RWPE2 (cell line): Measurements from ENCODE around the gene TXNL4A.
A peak's percentile ranks its signal among the peaks of the same experiment; 100 is the strongest.

Experiments
- ATAC-seq: fragments of 200-7000 bp; cut with Tn5 transposase; 3 replicates; pipeline ENCODE4 v1.9.1; 2021; ENCODE audit warnings: low read depth
- DNase-seq: peaks from one replicate; pipeline ENCODE4 v3.0.0-alpha.2; 2020; ENCODE audit warnings: low spot score
- H3K27ac ChIP-seq: fragments of 450-650 bp; 2 replicates; pipeline ENCODE4 v1.5.1; 2017; ENCODE audit warnings: mild to moderate bottlenecking; ENCODE audit not compliant: poor library complexity, severe bottlenecking
- H3K27me3 ChIP-seq: fragments of 250-450 bp; sonication (Bioruptor Pico); 2 replicates; pipeline ENCODE4 v1.5.1; 2021; ENCODE audit warnings: mild to moderate bottlenecking, moderate library complexity; ENCODE audit not compliant: insufficient read depth, poor library complexity, severe bottlenecking
- H3K36me3 ChIP-seq: fragments of 250-450 bp; sonication (Bioruptor Pico); 2 replicates; pipeline ENCODE4 v1.5.1; 2020; ENCODE audit warnings: low read depth, mild to moderate bottlenecking, moderate library complexity
- H3K4me1 ChIP-seq: fragments of 250-450 bp; sonication (Bioruptor Pico); 2 replicates; pipeline ENCODE4 v1.5.1; 2021; ENCODE audit warnings: mild to moderate bottlenecking, moderate library complexity; ENCODE audit not compliant: insufficient read depth, poor library complexity, severe bottlenecking
- H3K4me3 ChIP-seq: fragments of 250-450 bp; sonication (Bioruptor Pico); 2 replicates; pipeline ENCODE4 v1.5.1; 2021; ENCODE audit warnings: mild to moderate bottlenecking, moderate library complexity; ENCODE audit not compliant: severe bottlenecking
- H3K9me3 ChIP-seq: fragments of 250-450 bp; sonication (Bioruptor Pico); 2 replicates; pipeline ENCODE4 v1.5.1; 2021; ENCODE audit warnings: mild to moderate bottlenecking, moderate library complexity; ENCODE audit not compliant: severe bottlenecking
- CTCF ChIP-seq: fragments of 450-650 bp; IDR thresholded peaks from one replicate; pipeline ENCODE4 v1.5.1; 2017; ENCODE audit warnings: mild to moderate bottlenecking, moderate library complexity; ENCODE audit not compliant: poor library complexity, severe bottlenecking

TXNL4A gene

DNA sequence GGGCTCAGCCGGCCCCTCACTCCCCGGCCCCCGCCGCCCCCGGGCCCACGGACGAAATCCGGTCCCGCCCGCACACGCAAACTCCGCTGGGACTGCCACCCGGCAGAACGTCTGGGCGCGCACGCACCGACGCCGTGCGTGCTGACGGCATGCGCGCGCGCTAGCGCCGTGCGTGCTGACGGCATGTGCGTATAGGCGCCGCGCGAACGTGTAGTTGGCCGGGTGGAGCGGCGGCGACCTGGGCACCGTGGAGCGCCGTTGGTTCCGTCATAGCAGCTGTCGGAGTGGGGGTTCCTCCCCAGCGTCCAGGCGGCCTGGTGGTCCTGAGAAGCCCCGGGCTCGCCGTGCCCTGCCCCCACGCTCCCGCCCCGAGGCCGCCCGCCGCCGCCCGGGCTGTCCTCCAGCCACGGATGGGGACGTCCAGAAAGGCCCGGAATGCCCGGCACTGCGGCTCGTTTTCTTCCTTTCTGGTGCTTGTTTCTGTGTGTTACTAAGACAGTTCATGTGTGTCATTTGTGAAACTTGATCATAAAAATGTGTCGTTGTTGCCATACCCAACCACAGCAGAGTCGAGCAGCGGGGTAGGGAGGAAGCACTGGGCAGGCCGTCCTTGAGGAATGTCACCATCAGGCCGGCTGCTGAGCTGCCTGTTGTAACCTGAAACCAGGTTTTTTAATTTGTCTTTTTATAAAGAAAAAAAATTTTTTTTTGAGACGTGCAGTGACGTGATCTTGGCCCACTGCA lies at the start of gene TXNL4A:
Gene TXNL4A (minus strand): TSS at position 113 of the 744 bp plus-strand sequence. CDS start 171 bp downstream, outside the sequence.
- Histone ChIP-seq H3K27ac (peak within 1 kb of the TSS; percentile 77), H3K36me3 (peaks cover 30% of the 10 kb centered on the region), H3K4me3 (peak within 1 kb of the TSS; percentile 73), H3K4me1 (peaks cover 4% of the 10 kb centered on the region), H3K27me3 (no peaks in the 10 kb centered on the region), H3K9me3 (no peaks in the 10 kb centered on the region)
- DNase-seq (peak; percentile 80), ATAC-seq (peak; percentile 91)
- no peak for TF ChIP-seq CTCF

- no peak for ATAC-seq
- no peaks in the 10 kb centered on the region for H3K9me3 ChIP-seq
- no peak for TF ChIP-seq CTCF
Observed at GRCh38 chr18:80037300-80037699, 48.9 kb upstream of the TXNL4A start.

GRCh38 chr18:80035997-80036396 lies 47.6 kb upstream of the TXNL4A start:
- Histone ChIP-seq H3K27ac (no peak overlapping the region), H3K36me3 (peaks cover 16% of the 10 kb centered on the region; the same call in 1 of the 2 replicates), H3K9me3 (no peaks in the 10 kb centered on the region), H3K4me3 (no peak overlapping the region), H3K27me3 (no peaks in the 10 kb centered on the region), H3K4me1 (no peaks in the 10 kb centered on the region)
- ATAC-seq (no peak), DNase-seq (no peak)
- no peak for TF ChIP-seq CTCF

More at GRCh38 chr18:80037300-80037699, 48.9 kb upstream of the TXNL4A start:
- Histone ChIP-seq H3K27me3 (no peaks in the 10 kb centered on the region), H3K4me1 (no peaks in the 10 kb centered on the region), H3K27ac (no peak overlapping the region), H3K36me3 (peaks cover 21% of the 10 kb centered on the region), H3K4me3 (no peak overlapping the region)
- DNase-seq: no peak

GRCh38 chr18:80034852-80035406 lies 46.6 kb upstream of the TXNL4A start:
- Histone ChIP-seq H3K27ac (peak overlapping the region; percentile 61), H3K9me3 (no peaks in the 10 kb centered on the region), H3K27me3 (no peaks in the 10 kb centered on the region), H3K4me3 (peak overlapping the region; percentile 65), H3K36me3 (peaks cover 15% of the 10 kb centered on the region; the same call in 1 of the 2 replicates), H3K4me1 (no peaks in the 10 kb centered on the region)
- peak; percentile 26 for TF ChIP-seq CTCF
- DNase-seq (no peak), ATAC-seq (no peak)
